Mucosa of rectum (tissue), 2 donors: ENCODE results near the gene ITGB6.
"Not testable (repeated sequence)": the region's sequence is repeated elsewhere in the genome, so short reads cannot be mapped to it uniquely, and the experiment has no call there.

Experiments
- H3K27ac ChIP-seq, 2 donors: one replicate each; pipeline ENCODE4 v1.7.0; 2013; ENCODE audit warnings: inconsistent platforms in 2 of 2, low read depth in 2 of 2, low read length in 2 of 2
- H3K27me3 ChIP-seq, 2 donors: one replicate each; pipeline ENCODE4 v1.7.0; 2013; ENCODE audit warnings: low read length in 2 of 2; ENCODE audit not compliant: control insufficient read depth in 2 of 2, insufficient read depth in 2 of 2
- H3K36me3 ChIP-seq, 2 donors: one replicate each; pipeline ENCODE4 v1.7.0; 2013; ENCODE audit warnings: low read length in 2 of 2; ENCODE audit not compliant: control insufficient read depth in 2 of 2, insufficient read depth in 2 of 2
- H3K4me1 ChIP-seq, 2 donors: one replicate each; pipeline ENCODE4 v1.7.0; 2013; ENCODE audit warnings: low read length in 2 of 2, mild to moderate bottlenecking in 1 of 2; ENCODE audit not compliant: control insufficient read depth in 2 of 2, insufficient read depth in 2 of 2
- H3K4me3 ChIP-seq, 2 donors: one replicate each; pipeline ENCODE4 v1.7.0; 2013; ENCODE audit warnings: low read length in 2 of 2
- H3K9ac ChIP-seq, 2 donors: one replicate each; pipeline ENCODE4 v1.7.0; 2013; ENCODE audit warnings: low read length in 2 of 2, low read depth in 1 of 2, mild to moderate bottlenecking in 1 of 2
- H3K9me3 ChIP-seq, 2 donors: one replicate each; pipeline ENCODE4 v1.7.0; 2013; ENCODE audit warnings: low read length in 2 of 2; ENCODE audit not compliant: control insufficient read depth in 2 of 2
- donor health status: healthy.
- donor health status: Normal muscosa, but diverticular disease.

ITGB6 gene

DNA sequence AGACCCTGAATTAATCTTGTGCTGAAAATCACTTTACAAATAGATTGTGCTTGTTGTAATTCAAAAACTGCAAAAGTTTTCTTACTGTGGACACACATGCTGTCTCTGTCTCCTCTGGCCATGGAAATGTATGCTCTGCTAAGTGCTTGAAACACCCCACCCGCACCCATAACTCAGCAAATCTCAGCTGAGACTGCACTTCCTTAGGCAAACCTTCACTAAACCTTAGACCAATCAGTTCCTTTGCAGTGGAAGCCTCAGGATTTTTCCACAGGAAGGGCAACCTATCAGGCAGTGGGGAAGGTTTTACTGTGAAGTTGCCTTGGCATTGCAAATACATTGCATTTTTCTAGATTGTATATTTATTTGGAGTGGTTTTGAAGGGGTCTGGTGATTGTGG, 75.5 kb downstream of the ITGB6 start:
- H3K9ac ChIP-seq, result no peak overlapping the region
- no peaks in the 10 kb centered on the region for H3K9me3 ChIP-seq
- H3K4me3 ChIP-seq, result no peak overlapping the region
- no peaks in the 10 kb centered on the region for H3K27me3 ChIP-seq
- peaks cover 0 to 11% of the 10 kb centered on the region in 2 donors for H3K36me3 ChIP-seq
- H3K27ac ChIP-seq, result no peak overlapping the region
- no peaks in the 10 kb centered on the region for H3K4me1 ChIP-seq

DNA sequence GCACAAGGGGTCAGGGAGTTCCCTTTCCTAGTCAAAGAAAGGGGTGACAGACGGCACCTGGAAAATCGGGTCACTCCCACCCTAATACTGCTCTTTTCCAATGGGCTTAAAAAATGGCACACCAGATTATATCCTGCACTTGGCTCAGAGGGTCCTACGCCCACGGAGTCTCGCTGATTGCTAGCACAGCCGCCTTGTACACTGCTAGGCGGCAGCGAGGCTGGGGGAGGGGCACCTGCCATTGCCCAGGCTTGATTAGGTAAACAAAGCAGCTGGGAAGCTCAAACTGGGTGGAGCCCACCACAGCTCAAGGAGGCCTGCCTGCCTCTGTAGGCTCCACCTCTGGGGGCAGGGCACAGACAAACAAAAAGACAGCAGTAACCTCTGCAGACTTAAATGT, 85.4 kb downstream of the ITGB6 start:
- not testable (repeated sequence) for H3K9ac ChIP-seq, H3K4me1 ChIP-seq, H3K9me3 ChIP-seq, H3K36me3 ChIP-seq, H3K27me3 ChIP-seq, H3K27ac ChIP-seq
- peak overlapping the region; percentile 30 to 37 for H3K4me3 ChIP-seq

DNA sequence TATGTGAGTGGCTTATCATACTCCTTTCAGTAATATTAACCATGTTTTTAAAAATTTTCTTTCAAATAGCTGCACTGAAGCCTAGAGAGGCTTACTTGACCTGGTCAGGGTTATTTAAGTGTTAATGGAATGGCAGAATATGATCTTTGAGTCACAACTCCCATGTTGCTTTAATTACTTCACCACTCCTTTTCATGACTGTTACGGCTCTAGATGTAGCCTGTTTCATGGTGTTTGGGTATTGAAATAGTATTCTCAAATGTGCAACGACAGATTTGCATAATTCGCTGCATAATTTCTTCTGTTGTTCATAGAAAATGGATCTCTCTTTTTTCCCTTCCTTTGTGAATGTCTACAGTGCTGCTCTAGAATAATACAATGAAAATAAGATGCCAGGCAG, 86.1 kb downstream of the ITGB6 start:
- Histone ChIP-seq H3K4me3 (no peak overlapping the region), H3K36me3 (peaks cover 0 to 5% of the 10 kb centered on the region in 2 donors)

DNA sequence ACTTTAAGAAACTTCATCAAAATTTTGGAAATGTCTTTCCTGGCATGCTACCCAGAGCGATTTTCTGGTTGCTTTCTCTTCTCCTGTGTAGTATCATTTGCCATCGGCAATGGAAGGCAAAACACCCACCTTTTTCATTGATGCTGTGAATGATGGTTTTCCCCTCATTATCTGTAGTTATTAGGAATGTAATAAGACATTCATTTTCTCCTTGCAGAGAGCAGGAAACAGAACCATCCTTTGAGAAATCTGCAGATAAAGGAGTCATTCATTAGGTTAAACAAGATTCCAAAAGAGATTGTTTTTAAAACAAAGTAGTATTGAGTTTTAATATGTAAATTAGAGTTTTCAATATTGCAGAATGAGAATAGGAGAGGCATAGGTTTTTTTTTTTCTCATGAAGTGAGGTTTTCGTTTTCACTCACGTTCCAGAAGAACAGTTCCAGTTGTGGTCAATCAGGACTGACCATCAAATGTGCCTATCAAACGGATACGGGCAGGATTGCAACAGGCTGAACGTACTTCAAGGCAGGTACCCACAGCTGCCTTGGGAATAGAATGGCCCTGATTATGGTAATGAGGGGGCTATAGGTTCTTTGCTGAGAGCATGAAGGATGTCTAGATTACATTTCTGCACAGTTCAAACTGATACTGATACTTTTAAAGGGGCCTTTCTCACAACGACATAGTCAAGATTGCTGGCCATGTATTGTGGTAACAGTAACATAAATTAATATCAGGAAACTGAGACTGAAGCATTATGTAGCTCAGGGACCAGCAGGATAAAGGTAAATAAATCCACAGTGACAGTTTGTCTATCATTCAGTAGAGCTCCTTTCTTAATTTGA, 87.9 kb downstream of the ITGB6 start:
- Histone ChIP-seq H3K27me3 (no peaks in the 10 kb centered on the region), H3K4me3 (no peak overlapping the region), H3K36me3 (peaks cover 0 to 9% of the 10 kb centered on the region in 2 donors), H3K4me1 (peaks cover 0 to 5% of the 10 kb centered on the region in 2 donors), H3K27ac (no peak overlapping the region), H3K9me3 (no peaks in the 10 kb centered on the region), H3K9ac (no peak overlapping the region)

More for the DNA sequence above, 86.1 kb downstream of the ITGB6 start:
- no peak overlapping the region for H3K9ac ChIP-seq
- peaks cover 0 to 5% of the 10 kb centered on the region in 2 donors for H3K4me1 ChIP-seq
- H3K9me3 ChIP-seq, result no peaks in the 10 kb centered on the region
- no peaks in the 10 kb centered on the region for H3K27me3 ChIP-seq
- no peak overlapping the region for H3K27ac ChIP-seq

DNA sequence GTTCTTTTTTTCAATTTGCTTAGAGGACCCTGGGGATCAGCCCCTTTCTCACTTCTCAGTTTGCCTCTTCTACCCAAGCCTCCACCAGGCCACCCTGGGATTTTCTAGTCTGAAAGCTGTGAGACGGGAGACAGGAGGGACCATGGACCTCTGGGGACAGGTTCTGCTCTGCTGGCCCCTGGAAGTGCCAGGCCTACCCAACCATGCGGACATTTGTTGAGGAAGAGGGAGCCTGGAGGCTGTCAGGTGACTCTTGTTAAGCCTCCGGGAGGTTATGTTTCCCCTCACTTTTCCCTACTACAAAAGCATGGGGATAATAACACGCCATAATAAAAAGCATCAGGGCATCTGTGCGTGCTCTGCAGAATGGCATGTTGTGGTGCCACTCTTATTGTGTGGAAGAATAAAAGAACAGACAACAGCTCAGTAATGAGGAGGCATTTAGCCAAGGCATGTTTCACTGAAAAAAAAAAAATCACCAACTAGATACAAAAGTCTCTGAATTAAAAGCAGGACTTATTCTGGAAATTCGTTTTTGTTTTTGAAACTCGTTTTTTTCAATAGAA, 89.3 kb downstream of the ITGB6 start:
- no peak overlapping the region for H3K4me3 ChIP-seq
- H3K9me3 ChIP-seq, result no peaks in the 10 kb centered on the region
- peaks cover 0 to 5% of the 10 kb centered on the region in 2 donors for H3K4me1 ChIP-seq
- no peak overlapping the region for H3K9ac ChIP-seq
- H3K36me3 ChIP-seq, result peaks cover under 1 to 9% of the 10 kb centered on the region in 2 donors
- H3K27me3 ChIP-seq, result no peaks in the 10 kb centered on the region
- no peak overlapping the region for H3K27ac ChIP-seq

DNA sequence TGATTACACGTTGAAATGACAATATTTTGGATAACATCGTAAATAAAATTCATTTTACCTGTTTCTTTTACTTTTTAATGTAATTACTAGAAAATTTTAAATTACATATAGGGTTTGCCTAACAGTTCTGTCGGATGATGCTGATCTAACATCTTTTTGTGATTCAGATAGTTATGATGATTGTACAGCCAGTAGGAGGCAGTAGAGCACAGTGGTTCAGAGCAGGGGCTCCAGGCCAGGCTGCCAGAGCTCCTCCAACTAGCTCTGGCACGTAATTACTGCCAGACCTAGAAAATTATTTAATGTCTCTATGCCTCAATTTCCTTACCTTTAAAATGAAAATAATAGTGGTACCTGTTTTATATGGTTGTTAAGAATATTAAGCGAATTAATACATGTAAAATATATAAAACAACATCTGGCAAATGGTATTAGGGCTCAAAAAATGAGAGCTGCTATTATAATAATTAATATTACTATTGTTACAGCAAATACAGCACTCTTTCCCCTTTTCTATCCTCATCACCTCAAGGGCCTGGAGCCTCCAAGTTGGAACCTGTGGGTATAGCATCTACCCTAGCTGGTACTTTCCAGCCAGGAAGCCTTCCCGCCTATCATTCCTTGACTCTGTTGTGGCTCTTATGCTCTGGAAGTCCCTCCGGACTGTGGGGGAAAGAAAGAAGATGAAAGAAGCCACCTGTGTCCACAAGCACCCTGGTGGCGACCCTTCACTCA, 90.0 kb downstream of the ITGB6 start:
- peaks cover 0 to 5% of the 10 kb centered on the region in 2 donors for H3K4me1 ChIP-seq
- H3K27me3 ChIP-seq, result no peaks in the 10 kb centered on the region
- H3K36me3 ChIP-seq, result peaks cover 3 to 9% of the 10 kb centered on the region in 2 donors
- H3K4me3 ChIP-seq, result no peak overlapping the region
- H3K9me3 ChIP-seq, result no peaks in the 10 kb centered on the region
- H3K9ac ChIP-seq, result no peak overlapping the region
- H3K27ac ChIP-seq, result no peak overlapping the region

DNA sequence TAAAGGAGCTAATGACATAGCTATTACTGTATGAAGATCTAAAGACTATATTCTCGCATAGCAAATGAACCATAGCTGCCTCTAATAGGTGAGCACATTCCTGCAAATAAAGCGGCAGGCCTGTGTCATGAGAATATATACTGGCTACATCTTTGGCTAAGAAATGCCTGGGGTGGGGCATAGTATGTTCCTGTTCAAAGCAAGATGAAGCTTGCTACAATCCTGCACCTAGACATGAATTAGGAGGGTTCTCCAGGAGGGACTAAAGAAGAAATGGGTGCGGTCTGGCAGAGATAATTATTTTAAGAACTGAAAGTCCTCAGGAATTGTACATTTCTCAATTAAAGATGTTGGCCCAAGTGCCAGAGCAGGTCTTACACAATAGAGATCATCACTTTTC, 90.8 kb downstream of the ITGB6 start:
- peaks cover 0 to 4% of the 10 kb centered on the region in 2 donors for H3K4me1 ChIP-seq
- H3K4me3 ChIP-seq, result no peak overlapping the region
- peak overlapping the region in 1 of 2 donors; percentile 1 for H3K9ac ChIP-seq
- H3K36me3 ChIP-seq, result peaks cover 3 to 9% of the 10 kb centered on the region in 2 donors
- no peaks in the 10 kb centered on the region for H3K27me3 ChIP-seq
- H3K27ac ChIP-seq, result no peak overlapping the region
- H3K9me3 ChIP-seq, result no peaks in the 10 kb centered on the region

DNA sequence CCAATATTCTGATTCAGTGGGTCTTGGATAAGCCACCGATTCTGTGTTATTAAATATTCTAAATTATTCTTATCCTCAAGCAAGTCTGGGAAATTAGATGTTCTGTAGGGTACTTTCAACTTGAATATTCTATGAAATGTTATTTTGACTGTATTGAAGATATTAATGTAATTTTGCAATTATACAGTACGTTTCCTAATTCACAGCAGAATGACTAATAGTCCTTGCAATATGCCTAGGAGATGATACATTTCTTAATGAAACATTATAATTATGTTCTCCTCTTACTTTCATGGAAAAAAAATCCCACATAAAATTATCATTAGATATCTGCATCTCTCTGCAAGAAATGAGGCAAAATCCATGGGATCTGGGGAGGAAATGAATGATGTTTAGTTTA, 91.4 kb downstream of the ITGB6 start:
- Histone ChIP-seq H3K9me3 (no peaks in the 10 kb centered on the region), H3K36me3 (peaks cover 3 to 9% of the 10 kb centered on the region in 2 donors), H3K27ac (no peak overlapping the region), H3K4me1 (no peaks in the 10 kb centered on the region), H3K27me3 (no peaks in the 10 kb centered on the region), H3K4me3 (no peak overlapping the region), H3K9ac (no peak overlapping the region)

DNA sequence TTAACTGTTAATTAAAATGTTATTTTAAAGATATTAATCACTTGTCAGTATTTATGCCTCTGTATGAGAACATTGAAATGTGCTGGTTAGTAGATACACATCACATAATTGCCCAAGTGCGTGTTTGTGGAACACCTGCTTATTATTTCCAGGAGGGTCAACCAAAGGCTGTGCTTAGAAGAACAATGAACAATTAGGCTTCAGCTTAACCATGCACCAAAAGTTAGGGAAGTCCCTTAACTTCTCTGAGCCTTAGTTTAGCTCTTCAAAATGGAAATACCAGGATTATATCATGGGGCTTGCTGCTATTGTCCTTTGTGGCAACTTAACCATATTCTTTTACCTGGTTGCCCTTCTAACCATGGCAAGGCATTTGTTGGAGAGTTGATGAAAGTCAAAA, 94.7 kb downstream of the ITGB6 start:
- no peaks in the 10 kb centered on the region for H3K4me1 ChIP-seq
- H3K36me3 ChIP-seq, result peaks cover 3 to 9% of the 10 kb centered on the region in 2 donors
- no peak overlapping the region for H3K27ac ChIP-seq
- no peaks in the 10 kb centered on the region for H3K9me3 ChIP-seq
- H3K4me3 ChIP-seq, result no peak overlapping the region
- H3K9ac ChIP-seq, result no peak overlapping the region
- H3K27me3 ChIP-seq, result no peaks in the 10 kb centered on the region

DNA sequence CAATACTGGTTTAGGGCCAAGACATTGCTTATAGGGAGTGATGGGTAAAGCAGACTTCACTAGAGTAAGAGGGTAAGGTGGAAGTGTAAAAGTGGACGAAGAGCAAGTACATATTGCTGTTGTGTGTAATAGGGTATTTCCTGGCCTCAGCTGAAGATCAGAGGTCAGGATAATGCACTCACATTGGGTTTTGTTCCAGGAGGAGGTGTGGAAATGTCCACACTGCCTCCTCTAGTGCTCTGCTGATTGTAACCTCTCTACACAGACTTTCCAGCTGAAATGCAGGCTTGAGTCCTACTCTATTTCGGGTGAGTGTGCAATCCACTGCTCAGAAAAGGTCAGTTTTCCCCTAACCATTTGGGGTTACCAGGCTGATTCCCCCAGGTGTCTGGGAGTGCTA, 96.0 kb downstream of the ITGB6 start:
- Histone ChIP-seq H3K4me1 (no peaks in the 10 kb centered on the region), H3K27me3 (no peaks in the 10 kb centered on the region), H3K36me3 (peaks cover 3 to 7% of the 10 kb centered on the region in 2 donors), H3K27ac (no peak overlapping the region), H3K9me3 (no peaks in the 10 kb centered on the region), H3K4me3 (no peak overlapping the region), H3K9ac (no peak overlapping the region)
